HG03280 (cell line): ENCODE measurements around the gene RTF1.

Experiments used
- ATAC-seq: cut with Tn5 transposase; IDR thresholded peaks from one replicate; pipeline ENCODE4 v1.9.1; 2021; ENCODE audit warnings: mild to moderate bottlenecking, moderate library complexity; ENCODE audit not compliant: unreplicated experiment

RTF1 gene

GRCh38 chr15:41502795-41503668, 86.1 kb downstream of the RTF1 start:
- no peak for ATAC-seq

DNA sequence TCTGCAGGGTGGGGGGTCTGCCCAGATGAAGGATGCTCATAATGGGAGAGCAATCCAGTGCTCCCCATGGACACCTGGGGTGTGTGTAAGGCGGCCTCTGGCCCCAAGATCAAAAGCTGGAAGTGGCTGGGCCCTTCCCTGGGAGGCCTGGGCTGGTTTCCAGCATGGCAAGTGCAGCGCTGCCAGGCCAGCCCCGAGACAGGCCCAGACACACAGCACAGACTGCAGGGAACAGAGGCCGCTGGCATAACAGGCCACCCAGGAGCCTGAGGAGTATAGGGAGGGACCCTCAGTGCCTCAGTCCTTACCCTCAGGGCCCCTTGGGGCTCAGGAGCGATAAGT, 86.7 kb downstream of the RTF1 start:
- ATAC-seq, result no peak

GRCh38 chr15:41504751-41505492, 88.0 kb downstream of the RTF1 start:
- no peak for ATAC-seq

DNA sequence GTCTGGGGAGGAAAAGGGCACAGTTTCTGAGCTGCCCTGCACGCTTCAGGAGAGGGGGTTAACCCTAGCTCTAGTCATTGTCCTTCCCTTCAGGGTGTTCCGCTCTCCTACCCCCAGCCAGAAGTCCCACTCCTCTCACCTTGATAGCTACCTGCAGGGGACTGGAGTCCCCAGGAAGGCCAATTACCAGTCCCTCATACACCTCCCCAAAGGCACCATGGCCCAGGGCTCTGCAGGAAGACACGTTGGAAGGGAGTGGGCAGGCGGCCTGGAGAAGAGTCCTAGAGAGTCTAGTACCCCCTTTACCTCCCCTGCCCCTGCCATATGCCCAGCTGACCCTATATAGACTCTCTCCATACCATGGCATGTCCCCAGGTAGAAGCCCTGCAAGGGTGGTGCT, 88.9 kb downstream of the RTF1 start:
- no peak for ATAC-seq

DNA sequence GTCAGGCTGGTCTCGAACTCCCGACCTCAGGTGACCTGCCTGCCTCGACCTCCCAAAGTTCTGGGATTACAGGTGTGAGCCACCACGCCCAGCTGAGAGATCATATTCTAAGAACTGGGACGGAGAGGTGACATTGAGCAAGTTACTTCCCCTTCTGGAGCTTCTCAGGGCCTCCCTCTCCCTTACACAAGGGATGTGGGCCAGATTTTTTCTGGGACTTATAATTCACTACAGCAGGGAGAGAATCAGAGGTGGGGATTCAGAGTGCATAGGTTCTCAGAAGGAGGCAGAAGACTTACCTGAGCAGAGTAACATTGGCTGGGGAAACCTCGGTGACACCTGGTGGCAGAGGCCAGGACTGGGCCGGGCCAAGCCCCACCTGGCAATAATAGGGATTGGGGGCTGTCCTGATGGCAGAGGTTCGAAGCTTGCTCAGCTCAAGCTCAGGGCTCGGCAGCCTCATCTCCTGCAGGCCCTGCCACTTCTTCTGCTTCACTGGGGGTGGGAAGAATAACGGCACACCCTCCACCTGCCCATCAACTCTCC, 90.0 kb downstream of the RTF1 start:
- ATAC-seq, result no peak

- no peak for ATAC-seq
These were observed 91.0 kb downstream of the RTF1 start for GRCh38 chr15:41507820-41508290.

DNA sequence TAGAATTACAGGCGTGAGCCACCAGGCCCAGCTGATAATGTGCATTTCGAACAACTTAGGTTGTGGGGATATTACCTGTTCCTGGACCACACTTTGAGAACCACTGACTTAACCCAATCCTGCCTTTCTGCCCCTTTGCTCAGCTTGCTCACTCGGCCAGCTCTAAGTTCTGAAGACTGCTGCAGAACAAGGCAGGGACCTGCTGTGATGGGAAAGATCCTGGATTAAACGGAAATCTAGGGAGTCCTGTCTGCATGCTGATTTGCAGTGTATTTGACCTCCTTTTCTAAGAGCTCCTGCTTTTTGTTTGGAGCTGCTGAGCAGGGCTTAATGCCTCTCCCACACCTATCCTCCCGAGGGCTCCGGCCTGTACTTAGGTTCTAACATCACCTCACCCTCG, 93.8 kb downstream of the RTF1 start:
- no peak for ATAC-seq

GRCh38 chr15:41511331-41511898, 94.5 kb downstream of the RTF1 start:
- no peak for ATAC-seq

- no peak for ATAC-seq
These were observed 95.0 kb downstream of the RTF1 start for GRCh38 chr15:41511899-41512369.

DNA sequence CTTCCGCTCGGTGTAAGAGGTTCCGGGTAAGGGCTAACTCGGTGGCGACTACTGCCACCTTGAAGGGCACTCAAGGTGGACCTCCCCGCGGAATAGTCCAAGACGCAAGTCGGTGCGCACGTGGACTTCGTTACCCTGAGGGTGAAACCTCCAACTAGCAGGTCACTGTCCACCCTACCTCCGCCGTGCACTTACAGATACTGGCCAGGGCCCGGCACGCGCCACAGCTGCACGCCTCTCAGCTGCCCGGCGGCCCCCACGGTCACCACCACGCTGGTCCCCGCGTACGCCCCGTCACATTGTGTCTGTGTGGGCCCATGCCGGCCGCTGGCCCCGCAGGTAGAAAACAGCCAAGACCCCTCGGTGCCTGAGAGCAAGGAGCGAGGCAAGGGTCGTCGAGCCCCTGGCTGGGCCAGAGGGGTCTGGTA, 95.6 kb downstream of the RTF1 start:
- ATAC-seq, result no peak

GRCh38 chr15:41512940-41513505, 96.1 kb downstream of the RTF1 start:
- ATAC-seq, result no peak

GRCh38 chr15:41513506-41514227, 96.8 kb downstream of the RTF1 start, which contains the start of gene LTK:
TSS of gene LTK (minus strand) at chr15:41513827. CDS start at chr15:41513709, 118 bp downstream.
- ATAC-seq, result no peak

- ATAC-seq, result no peak
These were observed 101.1 kb downstream of the RTF1 start for GRCh38 chr15:41517895-41518449.

- no peak for ATAC-seq
These were observed 103.7 kb downstream of the RTF1 start for GRCh38 chr15:41520636-41521035.

- no peak for ATAC-seq
These were observed 104.7 kb downstream of the RTF1 start for GRCh38 chr15:41521614-41522013.

- ATAC-seq, result no peak
These were observed 106.2 kb downstream of the RTF1 start for GRCh38 chr15:41523097-41523496.

DNA sequence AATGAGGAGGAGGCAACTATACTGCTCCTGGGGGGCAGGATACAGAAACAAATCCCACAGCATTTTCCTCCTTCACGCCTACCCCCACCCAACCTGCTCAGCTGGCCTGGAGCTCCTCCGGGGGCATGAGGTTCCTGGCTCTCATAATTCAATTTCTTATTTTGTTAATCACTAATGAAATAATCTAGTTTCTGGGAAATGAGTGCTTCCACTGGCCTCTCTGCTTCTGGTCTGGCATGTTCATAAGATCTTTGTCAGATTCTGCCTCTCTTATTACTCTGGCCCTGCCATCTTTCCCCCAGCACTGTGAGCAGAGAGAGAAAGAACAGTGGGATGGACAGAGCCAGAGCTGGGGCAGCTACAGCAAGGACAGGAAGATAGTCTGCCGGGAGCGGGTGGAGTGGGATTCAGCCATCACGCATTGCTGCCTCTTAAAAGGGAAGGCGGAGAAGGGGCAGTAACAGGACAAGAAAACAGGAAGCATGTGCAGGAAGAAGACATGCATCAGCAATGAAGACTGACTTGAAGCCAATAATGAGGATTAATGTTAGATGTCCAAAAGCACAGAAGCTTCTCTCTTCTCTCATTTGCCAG, 113.6 kb downstream of the RTF1 start:
- ATAC-seq, result no peak
